Head of caudate nucleus (tissue), 42 donors: ENCODE data around the gene SALL3.

ENCODE experiments used
- DNase-seq, 42 donors: peaks; one replicate each; pipeline versions ENCODE4 v3.0.0 to v3.0.0-alpha.2; 2020 to 2021; ENCODE audit warnings: mixed read lengths in 7 of 42
- intact Hi-C: fragments of 100-400 bp; cut with DNase I; formaldehyde crosslinking; loops from one replicate; pipeline ENCODE4 v1.15.0; 2022

Gene SALL3

DNA sequence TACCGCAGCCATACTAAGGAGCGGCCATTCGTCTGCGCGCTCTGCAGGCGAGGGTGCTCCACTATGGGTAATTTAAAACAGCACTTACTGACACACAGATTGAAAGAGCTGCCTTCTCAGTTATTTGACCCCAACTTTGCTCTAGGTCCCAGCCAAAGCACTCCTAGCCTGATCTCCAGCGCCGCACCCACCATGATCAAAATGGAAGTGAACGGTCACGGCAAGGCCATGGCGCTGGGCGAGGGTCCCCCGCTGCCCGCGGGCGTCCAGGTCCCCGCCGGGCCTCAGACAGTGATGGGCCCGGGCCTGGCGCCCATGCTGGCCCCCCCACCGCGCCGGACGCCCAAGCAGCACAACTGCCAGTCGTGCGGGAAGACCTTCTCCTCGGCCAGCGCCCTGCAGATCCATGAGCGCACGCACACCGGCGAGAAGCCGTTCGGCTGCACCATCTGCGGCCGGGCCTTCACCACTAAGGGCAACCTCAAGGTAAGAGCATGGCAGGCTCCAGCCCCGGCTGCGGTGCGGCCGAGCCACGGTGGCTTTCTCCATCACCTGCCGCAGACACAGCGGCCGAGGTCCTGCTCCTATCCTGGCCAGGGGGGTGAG is 15.5 kb downstream of the SALL3 start:
- DNase-seq = peak in 1 of 42 donors; percentile 21
- intact Hi-C loops = no loop called here

GRCh38 chr18:78995740-78996395 is 16.2 kb downstream of the SALL3 start:
- intact Hi-C loops = no loop called here
- DNase-seq = peak in 3 of 42 donors; percentile 35 to 42 (median 40)

DNA sequence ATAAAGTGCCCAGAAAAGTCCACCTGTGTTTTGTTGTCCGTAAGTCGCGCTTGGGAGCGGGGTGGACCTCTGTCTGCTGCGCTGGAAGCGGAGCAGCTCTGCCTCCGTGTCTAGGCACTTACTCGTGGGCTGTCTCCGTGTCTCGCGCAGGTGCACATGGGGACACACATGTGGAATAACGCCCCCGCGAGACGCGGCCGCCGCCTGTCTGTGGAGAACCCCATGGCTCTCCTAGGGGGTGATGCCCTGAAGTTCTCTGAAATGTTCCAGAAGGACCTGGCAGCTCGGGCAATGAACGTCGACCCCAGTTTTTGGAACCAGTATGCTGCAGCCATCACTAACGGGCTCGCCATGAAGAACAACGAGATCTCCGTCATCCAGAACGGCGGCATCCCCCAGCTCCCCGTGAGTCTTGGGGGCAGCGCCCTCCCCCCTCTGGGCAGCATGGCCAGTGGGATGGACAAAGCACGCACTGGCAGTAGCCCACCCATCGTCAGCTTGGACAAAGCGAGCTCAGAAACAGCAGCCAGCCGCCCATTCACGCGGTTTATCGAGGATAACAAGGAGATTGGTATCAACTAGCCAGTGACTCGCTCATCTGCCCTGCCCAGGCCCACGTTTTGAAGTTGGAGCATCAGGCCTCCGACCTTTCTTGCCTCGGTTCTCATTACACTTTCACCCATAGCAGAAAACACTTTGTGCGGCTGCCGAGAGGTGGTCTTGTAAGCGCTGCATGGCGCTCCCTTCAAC is 17.3 kb downstream of the SALL3 start:
- peak in 2 of 42 donors; percentile 35 to 45 for DNase-seq
- intact Hi-C loops = no loop called here

DNA sequence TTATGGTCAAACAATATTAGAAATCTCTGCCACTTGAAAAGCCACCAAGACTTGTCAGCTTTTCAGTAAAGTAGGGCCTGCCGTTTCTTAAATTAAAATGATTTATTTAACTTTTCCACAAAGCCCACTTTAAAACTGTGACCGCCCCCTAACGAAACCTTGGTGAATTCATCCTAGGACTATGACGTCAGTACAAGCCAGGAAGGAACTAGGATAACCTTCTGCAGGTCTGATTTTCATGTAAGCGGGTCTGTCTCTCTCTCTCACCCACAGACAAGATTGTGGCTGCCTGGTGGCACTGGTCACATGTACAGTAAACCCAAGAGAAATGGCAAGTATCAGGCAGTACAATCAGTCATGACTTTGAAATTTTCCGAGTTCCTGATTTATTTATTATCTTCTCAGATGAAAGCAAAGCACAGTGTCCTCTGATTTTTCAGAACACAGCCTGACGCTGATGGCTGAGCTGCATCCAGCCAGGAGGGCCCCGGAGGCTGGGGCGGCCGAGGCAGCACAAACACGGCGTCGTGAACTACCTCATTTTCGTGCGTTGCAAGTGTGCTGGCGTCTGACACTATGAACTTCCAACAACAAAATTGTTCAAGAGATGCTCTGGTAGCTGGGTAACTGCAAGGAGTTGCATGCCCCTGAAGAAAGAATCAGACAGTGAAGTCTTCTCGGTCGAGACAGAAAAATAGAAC is 18.9 kb downstream of the SALL3 start:
- peak in 1 of 42 donors; percentile 34 for DNase-seq
- intact Hi-C loops = no loop called here

DNA sequence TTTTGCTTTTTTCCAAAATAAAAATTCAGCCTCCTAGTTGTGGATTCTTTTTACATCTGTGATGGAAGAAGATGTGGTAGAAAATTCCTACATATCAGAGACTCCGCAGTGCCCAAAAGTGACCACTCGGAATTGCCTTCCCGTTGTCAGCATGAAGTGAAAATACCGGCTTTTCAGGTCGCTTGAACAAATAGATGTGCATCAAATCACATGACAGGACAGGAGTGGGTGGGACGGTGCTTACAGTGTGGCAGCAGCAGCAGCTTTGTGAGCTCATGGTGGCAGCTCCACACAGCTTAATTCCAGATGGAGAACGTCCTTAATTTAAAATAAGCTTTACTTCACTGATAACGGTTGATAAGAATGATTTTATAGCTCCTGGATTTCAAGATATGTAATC is 20.3 kb downstream of the SALL3 start:
- peak in 1 of 42 donors; percentile 33 for DNase-seq
- intact Hi-C loops = no loop called here

- DNase-seq = peak in 2 of 42 donors; percentile 38 to 43
- intact Hi-C loops = no loop called here
Measured at GRCh38 chr18:79000997-79001396, 21.4 kb downstream of the SALL3 start.

GRCh38 chr18:79005653-79006052 is 26.0 kb downstream of the SALL3 start:
- intact Hi-C loops = no loop called here
- DNase-seq = peak in 1 of 42 donors; percentile 34

- no peak for DNase-seq
- intact Hi-C loops = no loop called here
Measured at GRCh38 chr18:79006106-79006795, 26.6 kb downstream of the SALL3 start.

DNA sequence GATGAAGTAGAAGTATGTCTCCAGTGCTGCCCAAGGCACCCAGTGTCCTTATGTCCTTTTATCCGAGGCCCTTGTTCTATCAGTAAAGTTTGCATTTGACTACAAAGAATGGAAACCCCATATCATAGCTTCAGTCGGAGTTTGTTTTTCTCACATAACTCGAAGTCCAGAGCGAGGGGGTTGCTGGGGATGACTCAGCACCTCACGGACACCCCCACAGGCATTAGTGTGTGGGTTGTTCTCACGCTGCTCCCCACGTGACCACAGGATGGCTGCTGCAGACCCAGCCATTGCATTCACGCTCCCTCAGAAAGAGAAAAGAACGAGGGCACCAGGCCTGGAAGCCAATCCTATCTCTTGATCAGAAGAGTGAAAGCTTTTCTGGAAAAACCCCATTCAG is 27.8 kb downstream of the SALL3 start:
- intact Hi-C loops = no loop called here
- DNase-seq = peak in 1 of 42 donors; percentile 8

DNA sequence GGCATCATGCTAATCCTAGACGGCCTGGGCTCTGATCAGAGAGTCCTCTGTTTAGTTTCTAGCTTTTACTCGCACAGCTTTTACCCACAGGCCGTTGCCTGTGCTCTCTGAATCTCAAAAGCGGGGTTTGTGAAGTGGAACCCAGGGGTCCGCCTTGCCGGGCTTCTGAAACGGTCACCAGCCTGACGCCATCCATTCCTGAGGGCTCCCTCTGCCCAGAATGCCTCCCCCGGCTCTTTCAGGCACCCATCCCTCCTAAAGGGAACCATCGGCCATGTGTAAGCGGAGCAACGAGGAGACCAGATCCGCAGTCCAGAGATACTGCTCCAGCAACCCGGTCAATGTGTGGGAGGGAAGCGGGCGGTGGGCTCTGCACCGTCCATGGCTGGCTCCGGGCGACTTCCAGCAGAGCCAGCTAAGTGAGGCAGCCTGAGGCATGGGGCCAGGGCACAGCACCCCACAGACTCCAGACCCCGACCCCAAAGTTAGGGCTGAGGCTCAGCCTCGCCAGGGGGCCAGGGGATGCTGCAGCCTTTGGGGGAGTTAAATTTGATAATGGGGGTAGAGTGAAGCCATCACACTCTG is 28.8 kb downstream of the SALL3 start:
- DNase-seq = no peak
- intact Hi-C loops = no loop called here

DNA sequence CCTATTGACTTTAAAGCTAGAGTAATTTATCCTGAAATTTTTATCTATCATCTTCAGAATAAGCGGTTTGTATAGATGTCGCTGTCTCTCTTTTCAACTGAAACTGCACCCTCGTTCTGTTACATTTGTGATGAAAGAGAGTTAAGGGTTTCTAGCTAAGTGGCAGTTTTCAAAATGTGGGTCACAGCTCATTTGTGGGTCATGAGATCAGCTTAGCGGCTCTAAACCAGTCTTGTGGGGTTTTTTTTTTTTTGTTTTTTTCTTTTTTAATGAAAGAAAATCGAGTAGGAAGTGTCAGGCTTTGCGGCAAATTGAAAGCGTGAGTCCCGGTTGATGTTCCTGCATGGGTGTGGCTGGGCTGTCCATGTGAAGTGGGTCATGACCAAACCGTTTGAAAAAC is 31.2 kb downstream of the SALL3 start:
- intact Hi-C loops = no loop called here

DNA sequence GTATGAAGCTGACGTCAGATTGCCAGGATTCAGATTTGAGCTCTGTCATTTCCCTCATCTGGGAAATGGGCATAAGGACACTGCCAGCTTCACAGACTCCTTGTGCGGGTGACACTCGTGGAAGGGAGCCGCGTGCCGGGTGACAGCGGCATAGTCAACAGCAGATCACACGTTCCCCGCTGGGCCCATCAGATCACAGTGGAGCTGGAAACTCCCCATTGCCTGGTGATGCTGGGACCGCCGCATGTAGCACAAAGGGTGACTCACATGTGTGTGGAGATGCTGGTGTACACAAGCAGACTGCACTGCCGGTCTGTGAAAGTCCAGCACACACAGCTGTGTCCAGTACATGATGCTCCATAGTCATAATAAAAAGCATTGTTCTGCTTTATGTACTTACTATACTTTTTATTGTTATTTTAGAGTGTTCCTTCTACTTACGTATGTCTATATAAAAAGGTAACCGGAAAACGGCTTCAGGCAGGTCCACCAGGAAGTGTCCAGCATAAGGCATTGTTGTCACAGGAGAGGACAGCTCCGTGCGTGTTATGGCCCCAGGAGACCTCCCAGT is 31.8 kb downstream of the SALL3 start:
- DNase-seq = no peak
- intact Hi-C loops = no loop called here

More for the DNA sequence above, 31.2 kb downstream of the SALL3 start:
- no peak for DNase-seq

- DNase-seq = peak in 2 of 42 donors; percentile 38 to 41
- intact Hi-C loops = no loop called here
Measured at GRCh38 chr18:79013869-79014268, 34.3 kb downstream of the SALL3 start.

- intact Hi-C loops = no loop called here
- DNase-seq = no peak
Measured at GRCh38 chr18:79018911-79019310, 39.3 kb downstream of the SALL3 start.

DNA sequence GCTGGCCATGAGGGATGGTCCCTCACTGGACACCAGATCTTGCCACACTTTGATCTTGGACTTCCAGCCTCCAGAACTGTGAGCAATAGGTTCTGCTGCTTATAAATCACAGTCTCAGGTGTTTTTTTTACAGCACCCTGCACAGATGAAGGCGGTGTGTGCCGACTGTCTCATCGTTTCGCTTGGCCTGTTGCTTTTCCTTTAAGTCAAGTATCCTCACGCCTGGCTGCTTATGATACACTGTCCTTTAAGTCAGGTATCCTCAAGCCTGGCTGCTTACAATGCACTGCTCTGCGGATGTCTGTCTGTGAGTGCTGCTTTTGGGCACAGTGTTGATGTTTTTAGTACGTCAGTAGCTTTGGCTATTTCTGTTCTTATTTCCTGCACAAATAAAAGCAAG is 40.3 kb downstream of the SALL3 start:
- intact Hi-C loops = no loop called here
- DNase-seq = no peak

DNA sequence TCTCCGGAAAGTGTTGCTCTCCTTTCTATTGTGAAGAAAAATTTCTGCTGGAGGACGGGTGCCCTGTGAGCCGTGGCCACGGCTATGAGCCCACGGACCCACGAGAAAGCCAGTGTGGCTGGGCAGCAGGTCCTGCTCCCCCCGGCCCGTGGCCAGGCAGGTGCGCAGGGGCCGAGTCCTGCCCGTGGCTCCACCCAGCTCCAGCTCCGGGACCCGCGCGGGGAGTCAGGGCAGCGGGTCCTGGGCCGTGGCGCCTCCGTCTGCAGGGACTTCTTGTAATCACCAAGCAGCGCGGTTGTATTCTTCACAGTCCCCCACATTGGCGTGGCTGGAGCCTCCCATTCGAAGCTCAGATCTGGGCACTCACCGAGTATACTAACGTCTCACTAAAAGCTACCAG is 43.0 kb downstream of the SALL3 start:
- intact Hi-C loops = no loop called here
- no peak for DNase-seq

DNA sequence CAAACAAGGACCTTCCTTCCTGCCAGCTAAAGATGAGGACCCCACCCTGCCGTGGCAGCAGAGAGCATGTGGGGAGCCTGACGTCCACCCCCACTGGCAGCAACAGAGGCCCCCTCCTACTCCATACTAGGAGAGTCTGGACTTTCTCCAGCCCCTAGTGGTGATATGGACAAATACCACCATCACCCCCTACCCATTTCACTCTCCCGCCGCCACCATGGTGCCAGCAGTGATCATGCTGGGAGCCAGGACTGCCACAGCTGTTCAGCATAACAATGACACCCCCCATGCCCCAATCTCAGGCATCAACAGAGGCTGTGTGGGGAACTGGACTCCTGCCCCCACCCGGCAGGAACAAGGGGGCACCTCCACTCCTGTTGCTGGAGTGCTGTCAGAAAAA is 46.9 kb downstream of the SALL3 start:
- DNase-seq = no peak
- intact Hi-C loops = no loop called here

DNA sequence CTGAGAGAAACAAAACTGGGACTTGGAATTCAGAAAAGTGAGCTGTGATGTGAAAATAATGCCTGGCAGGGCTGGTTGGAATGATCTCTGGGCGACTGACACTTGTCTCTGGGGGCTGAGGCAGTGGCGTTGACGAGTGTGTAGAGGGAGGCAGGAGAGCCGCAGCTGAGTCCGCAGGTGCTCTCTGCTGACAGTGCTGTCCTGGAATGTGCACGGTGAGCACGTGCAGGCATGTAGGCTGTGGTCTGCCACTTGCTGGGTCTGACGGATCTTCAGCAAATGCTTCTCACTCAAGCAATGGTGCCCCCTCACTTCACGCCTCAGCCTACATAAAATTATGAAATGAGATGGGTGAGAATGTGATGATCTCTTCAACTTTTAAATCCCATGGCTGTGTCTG is 51.1 kb downstream of the SALL3 start:
- no peak for DNase-seq
- intact Hi-C loops = no loop called here

DNA sequence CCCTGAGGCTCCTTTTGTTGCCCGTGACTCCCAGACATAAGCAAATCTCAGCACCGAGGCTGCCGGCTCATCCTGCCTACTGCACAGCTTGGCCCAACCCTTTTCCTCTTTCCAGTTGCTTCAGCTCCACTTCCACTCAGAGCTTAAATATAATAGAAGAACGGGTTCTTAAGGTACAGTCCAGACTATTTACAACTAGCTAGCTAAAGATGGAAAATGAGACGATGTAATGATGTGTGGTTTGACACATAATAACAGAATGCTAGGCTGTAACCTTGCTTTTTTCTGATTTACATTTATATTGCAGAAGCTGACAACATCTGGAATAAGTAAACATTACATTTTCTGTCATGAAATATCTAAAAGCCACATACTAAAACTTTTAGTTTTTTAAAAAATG is 62.7 kb downstream of the SALL3 start:
- DNase-seq = no peak
- intact Hi-C loops = no loop called here
